Ishikawa (cell line): ENCODE results near the gene RETREG1.

Experiments
- CREB1 ChIP-seq: IDR thresholded peaks from 2 replicates; pipeline ENCODE4 v1.6.1; 2012; ENCODE audit warnings: low read depth
- EGR1 ChIP-seq: IDR thresholded peaks from 2 replicates; pipeline ENCODE4 v1.6.1; 2012
- EP300 ChIP-seq: IDR thresholded peaks from 2 replicates; pipeline ENCODE4 v1.6.1; 2012; ENCODE audit warnings: borderline replicate concordance
- RAD21 ChIP-seq: IDR thresholded peaks from 2 replicates; pipeline ENCODE4 v1.6.1; 2012; ENCODE audit warnings: low read depth
- REST ChIP-seq: IDR thresholded peaks from 2 replicates; pipeline ENCODE4 v1.6.1; 2012; ENCODE audit warnings: low read depth, mild to moderate bottlenecking
- TAF1 ChIP-seq: IDR thresholded peaks from 2 replicates; pipeline ENCODE4 v1.6.1; 2012; ENCODE audit warnings: low read depth, mild to moderate bottlenecking
- YY1 ChIP-seq: IDR thresholded peaks from 2 replicates; pipeline ENCODE4 v1.6.1; 2012; ENCODE audit warnings: low read depth

GRCh38 chr5:16619136-16619535 is 2.3 kb upstream of the RETREG1 start:
- TF ChIP-seq YY1 (no peak), CREB1 (no peak), TAF1 (no peak), REST (no peak), EP300 (no peak), EGR1 (no peak), RAD21 (no peak)
